Spleen (tissue), 11 donors: ENCODE measurements around the gene SPATA4. TPM values are rescaled to one million over a fixed set of nuclear protein-coding genes. Genes with fewer than 3 reads are reported as not detected.

ENCODE experiments used
- DNase-seq: peaks from one replicate; pipeline ENCODE4 v3.0.0-alpha.2; 2020
- H3K27ac ChIP-seq, 8 donors: fragments of 200-600 bp; sonication (generic) in 7 of 8; 1 replicate in 4 of 8; 2 replicates in 4 of 8; pipeline versions ENCODE4 v1.5.0 to v1.8.0; 2016 to 2021; ENCODE audit warnings: inconsistent platforms in 4 of 8, mild to moderate bottlenecking in 4 of 8, moderate library complexity in 1 of 8
- H3K27me3 ChIP-seq, 7 donors: fragments of 200-600 bp; sonication (generic) in 6 of 7; replicated peaks in 1 of 7; 1 replicate in 4 of 7; 2 replicates in 3 of 7; pipeline versions ENCODE4 v1.5.0 to v1.8.0; 2016 to 2021; ENCODE audit warnings: inconsistent platforms in 3 of 7, mild to moderate bottlenecking in 1 of 7
- H3K36me3 ChIP-seq, 6 donors: fragments of 200-600 bp; sonication (generic) in 5 of 6; 1 replicate in 4 of 6; 2 replicates in 2 of 6; pipeline versions ENCODE4 v1.5.0 to v1.8.0; 2016 to 2021; ENCODE audit warnings: inconsistent platforms in 2 of 6
- H3K4me1 ChIP-seq, 6 donors: fragments of 200-600 bp; sonication (generic) in 5 of 6; 1 replicate in 3 of 6; 2 replicates in 3 of 6; pipeline versions ENCODE4 v1.5.0 to v1.8.0; 2016 to 2021; ENCODE audit warnings: inconsistent platforms in 3 of 6
- H3K4me3 ChIP-seq, 8 donors: fragments of 200-600 bp; sonication (generic) in 7 of 8; 1 replicate in 4 of 8; 2 replicates in 4 of 8; pipeline versions ENCODE4 v1.5.0 to v1.8.0; 2016 to 2021; ENCODE audit warnings: inconsistent platforms in 4 of 8, mild to moderate bottlenecking in 4 of 8, moderate library complexity in 2 of 8
- H3K9me3 ChIP-seq, 8 donors: fragments of 200-600 bp; sonication (generic) in 7 of 8; 1 replicate in 4 of 8; 2 replicates in 4 of 8; pipeline versions ENCODE4 v1.5.0 to v1.8.0; 2016 to 2021; ENCODE audit warnings: inconsistent platforms in 4 of 8
- POLR2A ChIP-seq, 3 donors: fragments of 450-650 bp; IDR thresholded peaks; one replicate each; pipeline ENCODE4 v1.5.1; 2017; ENCODE audit warnings: antibody characterized with exemption in 3 of 3, mild to moderate bottlenecking in 1 of 3
- POLR2AphosphoS5 ChIP-seq, 3 donors: sonication (generic); formaldehyde crosslinking; IDR thresholded peaks; one replicate each; pipeline ENCODE4 v1.5.1; 2017; ENCODE audit warnings: antibody characterized with exemption in 3 of 3
- WGBS, 5 donors: extraction: QIAGEN DNeasy Blood & Tissue Kit in 3 of 5; methylation state at CpG; one replicate each; pipeline versions ENCODE4 v1.1.5 to v1.1.7; 2013 to 2018; 5-methylcytosine and 5-hydroxymethylcytosine counted together
- intact Hi-C: fragments of 100-400 bp; cut with DNase I; formaldehyde crosslinking; loops from one replicate; pipeline ENCODE4 v1.15.0; 2023; ENCODE audit warnings: low total_unique reads
- polyA plus RNA-seq, 3 donors: library from polyadenylated mRNA; stranded (reverse); fragments of 200-250 nt; gene quantifications; one replicate each; pipeline ENCODE4 v1.2.1, GENCODE V29; 2013
- total RNA-seq, 7 donors: library from RNA; depleted of rRNA in 3 of 7; stranded (reverse); fragments of >200 nt in 3 of 7; fragmentation: NEBNext Ultra II Directional in 4 of 7; extraction: Animal tissue kit (Norgen Biotek cat#: 25700) in 4 of 7; gene quantifications; one replicate each; pipeline versions ENCODE4 v1.1.0 to v1.2.1, GENCODE V29; 2016 to 2021
- TF ChIP-seq, protein P1 (sequence below), 11 experiments: fragments of 200-600 bp in 7 of 11; fragments of 450-650 bp in 4 of 11; sonication (generic) in 4 of 11; IDR thresholded peaks in 8 of 11; conservative IDR thresholded peaks in 3 of 11; 1 replicate in 7 of 11; 2 replicates in 4 of 11; pipeline versions ENCODE4 v1.4.0 to v1.8.0; 2016 to 2021; ENCODE audit warnings: antibody characterized with exemption in 11 of 11, inconsistent platforms in 4 of 11, mild to moderate bottlenecking in 1 of 11
- donor health status: healthy with polysubstance abuse.
- donor health status: DM: no; HTN: no; CAD: no; lungs with moderate emphysema.
- donor health status: DM: no; HTN: no; CAD: no.
- donor health status: Bipolar disorder and iron deficiency.
- donor health status: healthy.
- donor health status: DM: no; HTN: no; CAD: no.
- donor health status: DM: yes; HTN: yes; CAD: no.

The SPATA4 gene
- total and polyA plus RNA-seq, 10 donors, result not detected

DNA sequence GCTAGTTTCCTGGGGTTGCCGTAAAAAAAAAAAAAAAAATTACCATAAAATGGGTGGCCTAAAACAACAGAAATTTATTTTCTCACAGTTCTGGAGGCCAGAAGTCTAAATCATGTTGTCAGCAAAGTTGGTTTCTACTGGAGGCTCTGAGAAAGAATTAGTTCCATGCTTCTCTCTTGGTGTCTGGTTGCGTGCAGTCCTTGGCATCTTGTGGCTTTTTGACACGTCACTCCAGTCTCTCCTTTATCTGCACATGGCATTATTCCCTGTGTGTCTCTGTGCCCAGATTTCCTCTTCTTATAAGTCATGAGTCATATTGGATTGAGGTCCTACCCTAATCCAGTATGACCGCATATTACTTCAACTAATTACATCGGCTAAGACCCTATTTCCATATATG is 38.7 kb downstream of the SPATA4 start:
- H3K27me3 ChIP-seq, result no peaks in the 10 kb centered on the region

GRCh38 chr4:176153124-176153523 is 42.3 kb downstream of the SPATA4 start:
- H3K27me3 ChIP-seq, result no peaks in the 10 kb centered on the region
- WGBS, 5 donors, result 86 to 97% (median 95%) methylated on average over 4 of the region's 4 CpGs
- no peak overlapping the region for H3K4me3 ChIP-seq
- intact Hi-C loops, result no loop called here
- no peaks in the 10 kb centered on the region for H3K9me3 ChIP-seq
- TF ChIP-seq POLR2A (IDR thresholded peaks at IDR 0.05) (no peak), POLR2AphosphoS5 (IDR thresholded peaks at IDR 0.05) (no peak)
- TF ChIP-seq, protein P1, sequence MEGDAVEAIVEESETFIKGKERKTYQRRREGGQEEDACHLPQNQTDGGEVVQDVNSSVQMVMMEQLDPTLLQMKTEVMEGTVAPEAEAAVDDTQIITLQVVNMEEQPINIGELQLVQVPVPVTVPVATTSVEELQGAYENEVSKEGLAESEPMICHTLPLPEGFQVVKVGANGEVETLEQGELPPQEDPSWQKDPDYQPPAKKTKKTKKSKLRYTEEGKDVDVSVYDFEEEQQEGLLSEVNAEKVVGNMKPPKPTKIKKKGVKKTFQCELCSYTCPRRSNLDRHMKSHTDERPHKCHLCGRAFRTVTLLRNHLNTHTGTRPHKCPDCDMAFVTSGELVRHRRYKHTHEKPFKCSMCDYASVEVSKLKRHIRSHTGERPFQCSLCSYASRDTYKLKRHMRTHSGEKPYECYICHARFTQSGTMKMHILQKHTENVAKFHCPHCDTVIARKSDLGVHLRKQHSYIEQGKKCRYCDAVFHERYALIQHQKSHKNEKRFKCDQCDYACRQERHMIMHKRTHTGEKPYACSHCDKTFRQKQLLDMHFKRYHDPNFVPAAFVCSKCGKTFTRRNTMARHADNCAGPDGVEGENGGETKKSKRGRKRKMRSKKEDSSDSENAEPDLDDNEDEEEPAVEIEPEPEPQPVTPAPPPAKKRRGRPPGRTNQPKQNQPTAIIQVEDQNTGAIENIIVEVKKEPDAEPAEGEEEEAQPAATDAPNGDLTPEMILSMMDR (IDR thresholded peaks at IDR 0.05 in 8 of 11, conservative IDR thresholded peaks at IDR 0.05 in 3 of 11), result no peak
- no peak overlapping the region for H3K27ac ChIP-seq
- no peak for DNase-seq
- no peaks in the 10 kb centered on the region for H3K4me1 ChIP-seq
- no peaks in the 10 kb centered on the region for H3K36me3 ChIP-seq

More for the DNA sequence above, 38.7 kb downstream of the SPATA4 start:
- Histone ChIP-seq H3K27ac (no peak overlapping the region), H3K9me3 (no peaks in the 10 kb centered on the region), H3K4me3 (no peak overlapping the region), H3K36me3 (peaks cover 0 to 5% (median 0%) of the 10 kb centered on the region in 6 donors), H3K4me1 (no peaks in the 10 kb centered on the region)
- intact Hi-C loops, result no loop called here
- TF ChIP-seq, protein P1 (IDR thresholded peaks at IDR 0.05 in 8 of 11, conservative IDR thresholded peaks at IDR 0.05 in 3 of 11), result no peak
- TF ChIP-seq POLR2A (IDR thresholded peaks at IDR 0.05) (no peak), POLR2AphosphoS5 (IDR thresholded peaks at IDR 0.05) (no peak)
- WGBS, 5 donors, result 94 to 97% (median 96%) methylated on average over 5 of the region's 5 CpGs
- no peak for DNase-seq

DNA sequence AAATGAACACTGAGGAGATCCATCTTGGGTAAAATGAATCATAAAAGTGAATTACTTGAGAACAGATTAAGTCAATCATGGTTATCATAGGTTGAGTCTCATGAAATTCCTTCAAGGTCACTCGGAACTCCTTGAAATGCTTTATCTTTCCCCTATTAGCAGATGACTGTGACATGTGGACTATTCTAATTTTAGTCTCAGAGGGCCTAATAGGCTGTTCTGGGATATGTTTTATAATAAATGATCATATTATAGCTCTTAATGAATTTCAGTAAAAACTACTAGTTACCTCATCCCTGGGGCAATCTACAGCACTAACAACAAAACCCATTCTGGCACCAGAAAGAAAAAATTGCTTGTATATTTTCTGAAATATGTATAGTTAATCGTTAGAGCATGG is 44.7 kb downstream of the SPATA4 start:
- H3K27ac ChIP-seq, result no peak overlapping the region
- no peak overlapping the region for H3K4me3 ChIP-seq
- no peaks in the 10 kb centered on the region for H3K4me1 ChIP-seq
- H3K9me3 ChIP-seq, result no peaks in the 10 kb centered on the region
- WGBS, 5 donors, result 79 to 91% (median 81%) methylated on average over 2 of the region's 2 CpGs
- intact Hi-C loops, result no loop called here
- no peaks in the 10 kb centered on the region for H3K36me3 ChIP-seq
- no peak for DNase-seq
- TF ChIP-seq POLR2AphosphoS5 (IDR thresholded peaks at IDR 0.05), result no peak
- no peak for TF ChIP-seq POLR2A (IDR thresholded peaks at IDR 0.05)
- TF ChIP-seq, protein P1 (IDR thresholded peaks at IDR 0.05 in 8 of 11, conservative IDR thresholded peaks at IDR 0.05 in 3 of 11), result no peak
- H3K27me3 ChIP-seq, result no peaks in the 10 kb centered on the region

- no peak overlapping the region for H3K4me3 ChIP-seq
- no peak overlapping the region for H3K27ac ChIP-seq
- TF ChIP-seq POLR2A (IDR thresholded peaks at IDR 0.05) (no peak), POLR2AphosphoS5 (IDR thresholded peaks at IDR 0.05) (no peak)
- TF ChIP-seq, protein P1 (IDR thresholded peaks at IDR 0.05 in 8 of 11, conservative IDR thresholded peaks at IDR 0.05 in 3 of 11), result peak in 1 of 11 experiments; percentile 24
- no peaks in the 10 kb centered on the region for H3K4me1 ChIP-seq
- H3K27me3 ChIP-seq, result no peaks in the 10 kb centered on the region
- no peak for DNase-seq
- H3K9me3 ChIP-seq, result no peaks in the 10 kb centered on the region
- intact Hi-C loops, result no loop called here
- H3K36me3 ChIP-seq, result no peaks in the 10 kb centered on the region
These were observed 45.1 kb downstream of the SPATA4 start for GRCh38 chr4:176150356-176150682.
